Trophoblast cell (in vitro differentiated cells and primary cell): ENCODE results near the gene FAM117B.

ENCODE experiments used
- DNase-seq, 2 donors: peaks; one replicate each; pipeline ENCODE4 v3.0.0-alpha.2; 2016
- H2AFZ ChIP-seq: 2 replicates; pipeline ENCODE4 v1.6.1; 2013; ENCODE audit warnings: low read length, moderate library complexity, mild to moderate bottlenecking; ENCODE audit not compliant: insufficient read depth, poor library complexity
- H2AK5ac ChIP-seq: 2 replicates; pipeline ENCODE4 v1.6.1; 2013; ENCODE audit warnings: mild to moderate bottlenecking, low read length
- H2BK120ac ChIP-seq: 2 replicates; pipeline ENCODE4 v1.6.1; 2013; ENCODE audit warnings: low read length, mild to moderate bottlenecking, moderate library complexity; ENCODE audit not compliant: insufficient read depth, poor library complexity
- H2BK12ac ChIP-seq: 2 replicates; pipeline ENCODE4 v1.6.1; 2013; ENCODE audit warnings: mild to moderate bottlenecking, low read length, moderate library complexity
- H2BK5ac ChIP-seq: 2 replicates; pipeline ENCODE4 v1.6.1; 2013; ENCODE audit warnings: low read length, low read depth, moderate library complexity, mild to moderate bottlenecking; ENCODE audit not compliant: poor library complexity
- H3K14ac ChIP-seq: 2 replicates; pipeline ENCODE4 v1.6.1; 2013; ENCODE audit warnings: mild to moderate bottlenecking, low read length
- H3K18ac ChIP-seq: 2 replicates; pipeline ENCODE4 v1.6.1; 2013; ENCODE audit warnings: mild to moderate bottlenecking, low read length
- H3K23ac ChIP-seq: 2 replicates; pipeline ENCODE4 v1.6.1; 2013; ENCODE audit warnings: low read length
- H3K27ac ChIP-seq: 2 replicates; pipeline ENCODE4 v1.5.1; 2013; ENCODE audit warnings: low read depth, mild to moderate bottlenecking, inconsistent platforms, low read length, moderate library complexity
- H3K27me3 ChIP-seq: 2 replicates; pipeline ENCODE4 v1.6.1; 2013; ENCODE audit warnings: inconsistent platforms, mild to moderate bottlenecking, low read length, moderate library complexity; ENCODE audit not compliant: insufficient read depth
- H3K36me3 ChIP-seq, 2 experiments: 1 replicate in 1 of 2; 2 replicates in 1 of 2; pipeline ENCODE4 v1.6.1; 2013; ENCODE audit warnings: low read length in 2 of 2, mild to moderate bottlenecking in 2 of 2, moderate library complexity in 1 of 2; ENCODE audit not compliant: insufficient read depth in 2 of 2, control insufficient read depth in 1 of 2
- H3K4ac ChIP-seq: 2 replicates; pipeline ENCODE4 v1.6.1; 2013; ENCODE audit warnings: low read depth, mild to moderate bottlenecking, low read length, moderate library complexity
- H3K4me1 ChIP-seq, 2 experiments: 1 replicate in 1 of 2; 2 replicates in 1 of 2; pipeline ENCODE4 v1.6.1; 2013; ENCODE audit warnings: low read length in 2 of 2, mild to moderate bottlenecking in 2 of 2, moderate library complexity in 1 of 2; ENCODE audit not compliant: insufficient read depth in 2 of 2, control insufficient read depth in 1 of 2
- H3K4me2 ChIP-seq: 2 replicates; pipeline ENCODE4 v1.6.1; 2013; ENCODE audit warnings: inconsistent platforms, mild to moderate bottlenecking, low read length, moderate library complexity
- H3K4me3 ChIP-seq: 2 replicates; pipeline ENCODE4 v1.5.1; 2013; ENCODE audit warnings: mild to moderate bottlenecking, low read depth, low read length, inconsistent platforms
- H3K79me1 ChIP-seq: one replicate; pipeline ENCODE4 v1.6.1; 2013; ENCODE audit warnings: low read length
- H3K79me2 ChIP-seq: 2 replicates; pipeline ENCODE4 v1.6.1; 2013; ENCODE audit warnings: low read length, mild to moderate bottlenecking; ENCODE audit not compliant: control insufficient read depth, insufficient read depth, poor library complexity
- H3K9ac ChIP-seq: 2 replicates; pipeline ENCODE4 v1.6.1; 2013; ENCODE audit warnings: mild to moderate bottlenecking, low read length
- H3K9me3 ChIP-seq: 2 replicates; pipeline ENCODE4 v1.6.1; 2013; ENCODE audit warnings: low read depth, mild to moderate bottlenecking, control low read depth, inconsistent platforms, low read length; ENCODE audit not compliant: insufficient read depth
- H4K12ac ChIP-seq: 2 replicates; pipeline ENCODE4 v1.6.1; 2013; ENCODE audit warnings: low read depth, mild to moderate bottlenecking, low read length, moderate library complexity
- H4K8ac ChIP-seq: 2 replicates; pipeline ENCODE4 v1.6.1; 2013; ENCODE audit warnings: low read depth, mild to moderate bottlenecking, low read length, moderate library complexity
- H4K91ac ChIP-seq: one replicate; pipeline ENCODE4 v1.6.1; 2013; ENCODE audit warnings: low read depth, mild to moderate bottlenecking, low read length, moderate library complexity
- WGBS: extraction: QIAGEN DNeasy Blood & Tissue Kit; methylation state at CpG from one replicate; pipeline ENCODE4 v1.1.7; 2013; ENCODE audit warnings: missing lambda C conversion rate; ENCODE audit not compliant: insufficient read length, insufficient coverage; ENCODE audit errors: extremely low coverage; 5-methylcytosine and 5-hydroxymethylcytosine counted together

FAM117B gene

GRCh38 chr2:202632682-202633290 is 2.0 kb upstream of the FAM117B start:
- Histone ChIP-seq H3K4me1 (no peaks in the 10 kb centered on the region), H3K23ac (no peak overlapping the region)
- WGBS, result no CpG with 5 or more reads among the region's 4 CpGs

DNA sequence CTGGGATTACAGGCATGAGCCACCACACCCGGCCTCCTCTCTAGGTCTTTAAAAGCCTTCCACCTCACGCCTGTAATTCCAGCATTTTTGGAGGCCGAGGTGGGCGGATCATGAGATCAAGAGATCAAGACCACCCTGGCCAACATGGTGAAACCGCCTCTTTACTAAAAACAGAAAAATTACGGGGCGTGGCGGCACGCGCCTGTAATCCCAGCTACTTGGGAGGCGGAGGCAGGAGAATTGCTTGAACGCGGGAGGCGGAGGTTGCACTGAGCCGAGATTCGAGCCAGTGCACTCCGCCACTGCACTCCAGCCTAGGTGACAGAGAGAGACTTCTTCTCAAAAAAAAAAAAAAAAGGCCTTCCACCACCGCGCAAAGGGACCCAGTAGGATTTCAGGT is 1.3 kb upstream of the FAM117B start:
- no peak for DNase-seq
- no peak overlapping the region for H3K18ac ChIP-seq
- H3K79me2 ChIP-seq, result peaks cover 3% of the 10 kb centered on the region
- no peak overlapping the region for H2BK12ac ChIP-seq
- no peak overlapping the region for H2BK5ac ChIP-seq
- no CpG with 5 or more reads among the region's 19 CpGs for WGBS
- no peak overlapping the region for H4K91ac ChIP-seq
- no peak overlapping the region for H3K4me3 ChIP-seq
- H3K23ac ChIP-seq, result no peak overlapping the region
- H3K4ac ChIP-seq, result no peak overlapping the region
- H3K4me2 ChIP-seq, result no peak overlapping the region
- H2AFZ ChIP-seq, result no peak overlapping the region
- no peak overlapping the region for H3K27ac ChIP-seq
- H2AK5ac ChIP-seq, result no peak overlapping the region
- H4K8ac ChIP-seq, result no peak overlapping the region
- H3K9ac ChIP-seq, result no peak overlapping the region
- H3K79me1 ChIP-seq, result peaks cover 5% of the 10 kb centered on the region
- no peak overlapping the region for H3K14ac ChIP-seq
- no peak overlapping the region for H4K12ac ChIP-seq
- no peak overlapping the region for H2BK120ac ChIP-seq
- H3K27me3 ChIP-seq, result no peaks in the 10 kb centered on the region
- no peaks in the 10 kb centered on the region for H3K9me3 ChIP-seq
- no peaks in the 10 kb centered on the region for H3K36me3 ChIP-seq
- no peaks in the 10 kb centered on the region for H3K4me1 ChIP-seq

More at GRCh38 chr2:202632682-202633290, 2.0 kb upstream of the FAM117B start:
- Histone ChIP-seq H3K9ac (no peak overlapping the region), H4K91ac (no peak overlapping the region), H2AFZ (no peak overlapping the region), H2BK5ac (no peak overlapping the region), H2BK120ac (no peak overlapping the region), H3K27ac (no peak overlapping the region), H3K79me2 (peaks cover 3% of the 10 kb centered on the region), H3K9me3 (no peaks in the 10 kb centered on the region), H4K8ac (no peak overlapping the region), H3K79me1 (peaks cover 5% of the 10 kb centered on the region), H3K4ac (no peak overlapping the region), H2BK12ac (no peak overlapping the region), H3K18ac (no peak overlapping the region), H4K12ac (no peak overlapping the region), H3K27me3 (no peaks in the 10 kb centered on the region), H3K36me3 (no peaks in the 10 kb centered on the region), H3K4me2 (no peak overlapping the region), H3K4me3 (no peak overlapping the region), H3K14ac (no peak overlapping the region), H2AK5ac (no peak overlapping the region)
- no peak for DNase-seq

GRCh38 chr2:202635428-202636212 is 851 bp downstream of the FAM117B start:
- Histone ChIP-seq H3K79me1 (peaks cover 5% of the 10 kb centered on the region), H3K9ac (peak overlapping the region; percentile 73), H3K4ac (no peak overlapping the region), H3K36me3 (no peaks in the 10 kb centered on the region), H3K27ac (peak overlapping the region; percentile 72), H2BK120ac (peak overlapping the region; percentile 41), H3K14ac (peak overlapping the region; percentile 88), H3K27me3 (no peaks in the 10 kb centered on the region), H2AK5ac (no peak overlapping the region), H3K4me2 (peak overlapping the region; percentile 85), H4K12ac (peak overlapping the region; percentile 70), H3K9me3 (no peaks in the 10 kb centered on the region), H4K8ac (peak overlapping the region; percentile 63), H2AFZ (peak overlapping the region; percentile 89), H3K23ac (no peak overlapping the region), H2BK12ac (no peak overlapping the region), H2BK5ac (peak overlapping the region; percentile 34), H3K4me1 (no peaks in the 10 kb centered on the region), H3K18ac (peak overlapping the region; percentile 77), H4K91ac (peak overlapping the region; percentile 82), H3K4me3 (peak overlapping the region; percentile 88), H3K79me2 (peaks cover 3% of the 10 kb centered on the region)
- peak; percentile 67 to 80 for DNase-seq
- no CpG with 5 or more reads among the region's 92 CpGs for WGBS

DNA sequence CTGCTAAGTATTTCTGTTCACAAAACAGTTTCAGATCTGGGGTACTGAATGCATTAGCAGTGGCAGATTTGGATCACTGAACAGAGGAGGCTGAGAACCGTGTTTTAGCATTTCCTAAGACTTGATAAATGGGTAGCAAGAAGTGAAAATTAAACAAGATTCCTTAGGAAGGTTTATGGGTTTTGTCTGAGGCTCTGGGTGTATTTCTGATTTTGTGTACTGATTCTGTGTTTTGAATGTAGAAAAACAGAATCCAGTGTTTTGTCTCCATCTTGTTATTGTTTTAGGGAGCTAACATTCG is 1.4 kb downstream of the FAM117B start:
- Histone ChIP-seq H3K79me2 (peaks cover 3% of the 10 kb centered on the region), H4K12ac (no peak overlapping the region), H3K23ac (no peak overlapping the region), H3K27me3 (no peaks in the 10 kb centered on the region), H2AK5ac (no peak overlapping the region), H3K18ac (no peak overlapping the region), H3K79me1 (peaks cover 5% of the 10 kb centered on the region), H3K9ac (no peak overlapping the region), H3K4me2 (peak overlapping the region; percentile 72), H2BK5ac (no peak overlapping the region), H4K91ac (no peak overlapping the region), H3K36me3 (no peaks in the 10 kb centered on the region), H3K4me1 (no peaks in the 10 kb centered on the region), H2AFZ (peak overlapping the region; percentile 43), H3K4ac (no peak overlapping the region), H3K9me3 (no peaks in the 10 kb centered on the region), H2BK120ac (no peak overlapping the region), H4K8ac (no peak overlapping the region), H3K27ac (no peak overlapping the region), H3K14ac (no peak overlapping the region), H2BK12ac (no peak overlapping the region), H3K4me3 (no peak overlapping the region)
- WGBS, result no CpG with 5 or more reads among the region's 2 CpGs
- no peak for DNase-seq
